ENCODE data around the gene TFIP11.
"Not testable (repeated sequence)": the region's sequence is repeated elsewhere in the genome, so short reads cannot be mapped to it uniquely, and the experiment has no call there.

TFIP11 gene

DNA sequence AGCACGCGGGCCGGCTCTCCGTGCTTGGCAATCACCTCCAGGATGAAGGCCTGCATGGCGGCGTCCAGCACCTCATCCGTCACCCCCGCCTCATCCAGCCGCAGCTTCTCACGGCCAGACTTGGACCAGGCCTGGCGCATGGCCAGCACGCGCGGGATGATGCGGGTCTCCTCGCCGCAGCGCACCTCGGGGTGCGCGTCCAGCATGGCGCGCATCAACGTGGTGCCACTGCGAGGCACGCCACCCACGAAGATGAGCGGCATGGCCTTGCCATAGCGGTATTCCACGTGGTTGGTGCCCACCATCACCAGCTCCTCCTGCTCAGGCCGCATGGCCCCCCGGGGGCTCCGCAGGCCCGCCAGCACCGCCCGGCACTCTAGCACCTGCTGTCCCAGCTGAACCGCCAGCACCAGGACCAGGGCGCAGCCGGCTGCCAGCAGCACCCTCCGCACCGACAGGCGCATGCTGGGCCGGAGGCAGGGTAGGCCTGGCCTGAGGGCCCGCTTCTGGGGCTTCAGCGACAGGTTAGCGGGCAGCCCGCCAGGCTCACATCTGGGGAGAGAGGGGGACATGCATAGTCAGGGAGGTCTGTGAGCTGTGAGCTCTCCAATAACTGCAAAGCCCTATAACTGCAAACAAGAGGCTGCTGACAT lies 29.0 kb upstream of the TFIP11 start:
- DNase-seq (ENCODE audit: low spot score) = no peak

DNA sequence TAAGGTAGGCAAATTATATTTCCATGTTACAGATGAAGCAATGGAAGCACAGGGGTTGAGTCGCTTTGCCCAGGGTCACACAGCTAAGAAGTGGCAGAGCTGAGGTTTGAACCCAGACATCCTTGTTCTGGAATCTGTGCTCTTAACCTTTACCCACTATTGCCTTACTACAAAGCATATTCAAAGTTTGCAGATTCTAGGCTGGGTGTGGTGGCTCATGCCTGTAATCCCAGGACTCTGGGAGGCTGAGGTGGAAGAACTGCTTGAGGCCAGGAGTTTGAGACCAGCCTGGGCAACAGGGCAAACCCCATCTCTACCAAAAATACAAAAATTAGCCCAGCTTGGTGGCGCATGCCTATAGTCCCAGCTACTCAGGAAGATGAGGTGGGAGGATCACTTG lies 27.8 kb upstream of the TFIP11 start:
- DNase-seq (ENCODE audit: low spot score) = no peak

DNA sequence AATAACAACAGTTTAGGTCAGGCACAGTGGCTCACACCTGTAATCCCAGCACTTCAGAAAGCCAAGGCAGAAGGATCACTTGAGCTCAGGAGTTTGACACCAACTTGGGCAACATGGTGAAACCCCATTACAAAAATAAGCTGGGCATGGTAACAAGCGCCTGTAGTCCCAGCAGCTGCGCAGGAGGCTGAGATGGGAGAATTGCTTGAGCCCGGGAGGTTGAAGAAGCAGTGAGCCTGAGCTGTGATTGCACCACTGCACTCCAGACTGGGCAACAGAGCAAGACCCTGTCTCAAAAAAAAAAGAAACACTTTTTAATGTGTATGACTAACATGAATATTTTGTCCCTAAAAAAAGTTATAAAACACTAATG lies 24.5 kb upstream of the TFIP11 start:
- DNase-seq (ENCODE audit: low spot score) = no peak

DNA sequence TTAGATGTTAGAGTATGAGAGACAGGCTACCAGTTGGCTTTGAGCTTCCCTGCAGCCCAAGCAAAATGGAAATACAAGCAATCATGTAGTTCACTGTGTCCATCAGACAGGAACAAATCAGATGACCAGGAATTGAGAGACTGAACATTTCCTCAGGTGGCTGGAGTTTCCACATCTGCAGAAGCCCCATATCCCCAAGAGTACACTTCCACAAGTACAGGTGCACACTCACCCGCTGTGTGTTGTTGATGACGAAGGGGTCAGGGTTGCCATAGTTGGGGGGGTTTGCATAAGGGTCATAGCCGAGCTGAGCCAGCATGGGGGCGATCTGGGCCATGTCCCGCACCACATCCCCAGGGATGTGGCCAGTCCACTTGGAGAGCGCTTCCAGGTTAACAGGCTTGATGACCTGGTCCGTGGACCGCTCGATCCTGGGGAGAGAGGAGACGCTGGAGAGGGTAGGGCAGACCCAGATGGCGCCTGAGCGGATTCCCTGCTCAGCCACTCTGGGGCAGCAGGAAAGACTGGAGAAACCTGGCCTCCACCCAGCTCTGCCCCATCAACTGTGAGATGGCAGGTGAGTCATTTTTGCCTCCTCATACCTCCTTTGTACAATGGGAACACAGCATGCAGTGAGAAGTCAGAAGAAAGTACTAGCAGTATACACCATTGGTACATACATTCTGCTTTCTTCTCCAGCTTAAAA lies 23.9 kb upstream of the TFIP11 start:
- no peak for DNase-seq (ENCODE audit: low spot score)

DNA sequence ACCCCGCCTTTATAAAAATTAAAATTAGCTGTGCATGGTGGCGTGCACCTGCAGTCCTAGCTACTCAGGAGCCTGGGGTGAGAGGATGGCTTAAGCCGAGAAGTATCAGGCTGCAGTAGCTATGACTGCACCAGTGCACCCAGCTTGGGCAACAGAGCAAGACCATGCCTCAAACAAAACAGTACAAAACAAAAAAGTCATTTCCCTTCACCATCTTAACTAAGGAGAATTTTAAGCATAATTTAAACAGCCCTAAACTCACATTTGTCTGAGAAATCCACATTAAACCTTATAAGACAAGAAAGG lies 23.3 kb upstream of the TFIP11 start:
- no peak for DNase-seq (ENCODE audit: low spot score)

DNA sequence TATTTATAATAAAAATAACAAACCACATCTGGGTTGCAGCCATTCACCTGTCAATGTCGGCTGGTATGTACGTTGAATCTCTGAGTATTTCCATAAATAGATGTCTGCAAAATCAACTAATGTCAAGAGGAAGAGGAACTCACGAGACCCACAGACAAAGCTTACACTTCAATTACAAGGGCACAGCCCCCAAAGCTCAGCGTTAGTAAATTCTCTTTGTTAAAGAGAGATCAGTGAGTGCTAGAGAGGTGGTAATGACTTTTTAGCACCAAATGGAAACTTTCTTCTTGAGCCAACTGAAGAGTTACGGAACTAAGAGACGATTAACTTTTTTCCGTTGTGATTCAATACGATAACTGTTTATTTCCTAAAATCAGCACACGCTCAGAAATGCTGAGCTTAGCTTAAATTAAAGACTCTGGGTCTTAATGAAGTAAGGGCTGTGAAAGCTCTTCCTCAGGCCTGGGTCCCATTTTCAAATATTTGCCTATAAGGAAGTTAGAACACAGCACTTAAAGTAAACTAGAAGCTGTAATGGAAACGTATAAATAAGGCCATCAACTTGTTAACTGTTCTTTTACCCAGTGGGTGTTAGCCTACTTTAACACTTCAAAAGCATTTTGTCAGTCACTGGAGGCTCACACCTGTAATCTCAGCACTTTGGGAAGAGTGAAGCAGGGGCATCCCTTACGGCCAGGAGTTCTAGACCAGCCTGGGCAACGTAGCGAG lies 22.8 kb upstream of the TFIP11 start:
- no peak for DNase-seq (ENCODE audit: low spot score)

DNA sequence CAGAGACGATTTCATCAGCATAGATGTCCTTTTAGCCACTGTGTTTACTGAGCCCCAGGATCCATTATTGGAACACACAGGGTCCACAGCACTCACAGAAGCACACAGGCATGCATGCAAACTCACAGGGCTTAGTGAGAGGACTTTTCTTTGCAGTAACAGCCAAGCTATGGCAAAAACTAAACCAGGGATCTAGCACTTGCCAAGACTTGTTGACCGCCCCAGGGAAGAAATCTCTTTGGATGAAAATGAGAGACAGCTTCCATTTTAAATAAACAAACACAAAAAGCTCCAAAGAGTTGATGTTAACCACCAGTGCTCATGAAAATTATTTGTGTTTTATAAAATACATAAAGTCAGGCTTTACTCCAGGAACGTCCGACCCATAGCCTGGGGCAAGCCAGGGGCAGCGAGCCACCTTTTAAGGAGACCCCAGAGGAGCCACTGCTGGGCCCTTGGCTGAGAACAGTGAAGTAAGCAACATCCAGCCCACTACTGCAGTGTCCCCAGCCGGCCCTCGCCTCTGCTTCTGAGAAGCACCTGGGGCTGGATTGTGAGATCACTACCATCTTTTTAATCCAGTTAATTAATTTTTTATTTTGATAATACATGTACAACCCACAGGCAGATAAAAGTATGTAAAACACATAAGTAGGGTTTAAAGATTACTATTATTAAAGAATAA lies 22.0 kb upstream of the TFIP11 start:
- no peak for DNase-seq (ENCODE audit: low spot score)

DNA sequence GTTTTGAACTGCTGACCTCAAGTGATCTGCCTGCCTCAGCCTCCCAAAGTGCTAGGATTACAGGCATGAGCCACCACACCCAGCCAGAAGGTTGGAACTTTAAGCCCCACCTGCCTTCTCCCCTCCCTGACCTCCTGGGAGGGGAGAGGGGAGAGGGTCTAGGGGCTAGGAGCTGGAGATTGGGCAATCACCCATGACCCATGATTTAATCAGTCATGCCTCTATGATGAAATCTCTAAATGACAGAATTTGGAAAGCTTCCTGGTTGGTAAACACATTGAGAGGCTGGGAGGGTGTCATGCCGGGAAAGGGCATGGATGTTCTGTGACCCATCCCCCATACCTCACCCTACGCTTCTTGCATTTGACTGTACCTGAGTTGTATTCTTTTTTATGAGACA lies 17.1 kb upstream of the TFIP11 start:
- no peak for DNase-seq (ENCODE audit: low spot score)

DNA sequence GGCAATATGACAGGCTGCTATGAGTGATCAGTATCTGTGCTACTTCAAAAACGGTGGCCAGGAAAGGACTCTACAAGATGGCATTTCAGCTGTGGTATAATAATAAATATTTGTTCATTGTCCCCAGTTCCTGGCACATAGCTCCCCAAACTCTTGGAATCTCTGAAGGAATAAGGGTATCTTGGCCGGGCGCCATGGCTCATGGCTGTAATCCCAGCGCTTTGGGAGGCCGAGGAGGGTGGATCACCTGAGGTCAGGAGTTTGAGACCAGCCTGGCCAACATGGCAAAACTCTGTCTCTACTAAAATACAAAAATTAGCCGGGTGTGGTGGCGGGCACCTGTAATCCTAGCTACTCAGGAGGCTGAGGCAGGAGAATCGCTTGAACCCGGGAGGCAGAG lies 16.2 kb upstream of the TFIP11 start:
- DNase-seq (ENCODE audit: low spot score) = not testable (repeated sequence)

DNA sequence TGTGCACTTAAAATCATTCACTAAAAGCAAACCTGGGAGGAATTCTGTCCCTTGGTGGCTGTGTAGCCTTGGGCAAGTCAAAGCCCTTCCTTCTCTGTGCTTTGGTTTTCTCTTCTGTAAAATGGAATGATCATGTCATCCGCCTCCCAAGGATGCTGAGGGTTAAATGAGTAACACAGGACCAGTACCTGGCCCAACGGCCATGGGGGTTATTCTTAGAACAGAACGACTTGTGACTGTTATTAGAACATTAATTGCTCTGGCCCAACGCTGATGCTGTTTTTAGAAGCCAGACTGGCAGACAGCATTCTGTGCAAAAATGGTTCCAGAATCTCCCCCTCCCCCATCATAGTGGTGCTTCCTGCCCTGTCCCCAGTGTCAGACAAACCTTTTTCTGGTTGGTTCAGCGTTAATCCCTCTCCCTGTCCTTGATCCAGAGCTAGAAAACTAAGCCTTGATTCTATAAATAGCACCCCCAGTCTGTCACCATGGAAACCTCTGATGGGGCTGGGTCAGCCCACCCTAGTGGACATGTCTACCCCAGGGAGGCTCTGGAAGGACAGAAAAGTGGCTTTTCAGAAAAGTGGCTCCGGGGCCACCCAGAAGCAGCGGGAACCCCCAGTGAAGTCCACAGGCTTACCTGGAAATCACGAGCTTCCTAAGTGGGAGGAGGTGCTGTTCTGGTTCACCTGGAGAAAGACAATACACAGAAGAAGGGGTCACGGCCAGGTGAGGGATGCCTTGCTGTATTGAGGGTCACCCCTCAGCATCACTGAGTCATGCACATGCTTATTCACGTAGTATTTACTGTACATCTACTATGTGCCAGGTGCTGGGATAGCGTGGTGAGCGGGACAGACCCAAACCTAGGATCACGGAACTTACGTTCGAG lies 15.5 kb upstream of the TFIP11 start:
- DNase-seq (ENCODE audit: low spot score) = no peak

DNA sequence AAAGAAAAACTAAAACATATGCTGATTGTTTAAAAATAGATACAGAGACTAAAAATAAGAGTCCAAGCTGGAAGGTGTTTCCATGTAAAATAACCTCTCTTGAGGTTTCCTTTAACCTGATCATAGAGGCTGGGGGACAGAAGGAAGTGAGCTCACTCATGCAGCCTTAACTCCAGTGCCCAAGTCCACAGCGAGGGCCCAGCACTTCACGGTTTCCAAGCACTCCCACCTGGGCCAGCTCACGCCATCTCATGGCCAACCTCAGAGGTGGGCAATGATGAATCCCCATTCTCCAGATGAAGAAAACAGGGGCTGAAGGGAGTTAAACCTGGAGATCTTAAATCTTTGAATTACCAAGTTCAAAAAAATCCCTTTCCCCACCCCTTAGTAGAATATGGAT lies 14.9 kb upstream of the TFIP11 start:
- no peak for DNase-seq (ENCODE audit: low spot score)

DNA sequence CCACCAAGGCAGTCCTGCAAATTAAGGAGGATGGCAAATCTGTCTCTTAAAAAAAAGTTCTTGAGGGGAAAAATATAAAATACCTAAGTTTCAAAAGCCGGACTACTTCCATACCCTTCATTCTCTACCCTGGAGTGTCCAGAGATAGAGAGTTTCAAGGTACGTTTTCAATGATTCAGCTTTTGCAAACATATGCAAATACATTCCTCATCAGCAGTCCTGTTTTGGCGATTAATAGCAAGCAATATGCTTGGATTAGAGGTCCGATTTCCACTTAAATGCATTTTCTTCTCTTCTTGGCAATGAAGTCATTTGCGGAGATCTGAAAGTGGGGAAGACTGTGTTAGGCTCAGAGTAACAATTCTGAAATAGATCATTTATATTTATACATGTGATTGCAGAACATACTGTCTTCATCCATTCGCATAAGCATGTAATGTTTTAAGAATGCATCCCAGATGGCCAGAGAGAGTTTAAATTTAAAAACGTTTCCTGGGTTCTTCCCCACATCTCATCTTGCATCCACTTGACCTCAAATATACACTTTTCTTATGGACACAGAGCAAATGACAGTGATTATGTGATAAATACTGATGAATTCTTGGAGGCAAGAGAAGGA lies 13.8 kb upstream of the TFIP11 start:
- DNase-seq (ENCODE audit: low spot score) = no peak

DNA sequence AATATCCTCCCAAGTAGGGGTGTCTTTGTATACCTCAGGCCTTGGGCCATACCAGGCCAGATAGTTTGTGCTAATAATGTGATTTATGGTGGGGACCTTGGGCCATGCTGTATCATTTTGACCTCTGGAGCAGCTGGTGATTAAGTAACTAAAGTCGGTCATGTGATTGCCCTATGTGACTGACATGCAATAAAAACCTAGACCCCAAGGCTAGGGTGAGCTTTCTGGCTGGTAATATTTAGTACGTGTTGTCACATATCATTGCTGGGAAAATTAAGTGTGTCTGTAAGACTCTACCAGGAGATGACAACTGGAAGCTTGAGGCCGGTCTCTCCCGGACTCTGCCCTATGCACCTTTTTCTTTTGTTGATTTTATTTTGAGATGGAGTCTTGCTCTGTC lies 12.6 kb upstream of the TFIP11 start:
- no peak for DNase-seq (ENCODE audit: low spot score)

DNA sequence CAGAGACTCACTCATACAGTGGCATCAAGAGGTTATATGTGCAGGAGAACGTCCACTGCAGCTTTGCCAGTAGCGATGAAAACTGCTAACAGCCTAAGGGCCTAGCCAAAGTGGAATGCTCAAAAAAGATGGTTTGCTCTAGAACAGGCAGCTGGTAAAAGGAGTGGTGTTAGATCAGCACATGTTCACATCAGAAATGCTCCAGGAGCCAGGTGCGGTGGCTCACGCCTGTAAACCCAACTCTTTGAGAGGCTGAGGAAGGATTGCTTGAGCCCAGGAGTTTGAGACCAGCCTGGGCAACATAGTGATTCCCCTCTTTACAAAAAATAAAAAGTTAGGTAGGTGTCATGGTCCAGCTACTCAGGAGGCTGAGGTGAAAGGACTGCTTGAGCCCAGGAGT lies 10.3 kb upstream of the TFIP11 start:
- no peak for DNase-seq (ENCODE audit: low spot score)

DNA sequence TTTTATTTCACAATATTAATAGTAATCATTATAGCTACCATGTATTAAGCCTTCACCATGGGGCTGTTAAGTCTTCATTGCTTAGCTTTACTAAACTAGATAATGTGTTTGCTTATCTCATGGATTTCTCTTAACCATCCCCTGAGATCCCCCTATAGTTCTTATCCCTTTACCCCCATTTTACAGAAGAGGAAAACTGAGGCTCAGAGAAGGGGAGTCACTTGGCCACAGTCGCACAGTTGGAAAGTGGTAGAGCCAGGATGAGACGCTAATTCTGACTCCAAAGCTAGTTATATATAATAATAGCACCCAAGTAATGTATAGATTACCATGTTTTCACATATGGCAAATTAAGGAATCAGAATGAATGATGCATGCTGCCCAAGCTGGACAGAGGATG lies 9.7 kb upstream of the TFIP11 start:
- DNase-seq (ENCODE audit: low spot score) = no peak

DNA sequence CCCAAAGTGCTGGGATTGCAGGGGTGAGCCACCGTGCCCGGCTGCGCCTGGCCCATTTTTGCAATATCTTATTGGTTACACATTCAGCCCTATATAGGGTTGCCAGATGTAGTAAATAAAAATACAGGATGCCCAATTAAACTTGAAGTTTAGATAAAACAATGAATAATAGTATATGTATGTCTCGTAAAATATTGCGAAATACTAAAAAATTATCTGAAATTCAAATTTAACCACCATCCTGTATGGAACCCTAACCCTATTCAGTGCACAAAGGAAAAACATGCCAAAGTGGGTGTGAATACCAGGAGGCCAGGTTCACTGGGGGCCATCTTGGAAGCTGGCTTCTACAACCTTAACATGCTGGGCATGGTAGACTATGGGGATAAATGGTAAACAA lies 5.2 kb upstream of the TFIP11 start:
- DNase-seq (ENCODE audit: low spot score) = no peak

DNA sequence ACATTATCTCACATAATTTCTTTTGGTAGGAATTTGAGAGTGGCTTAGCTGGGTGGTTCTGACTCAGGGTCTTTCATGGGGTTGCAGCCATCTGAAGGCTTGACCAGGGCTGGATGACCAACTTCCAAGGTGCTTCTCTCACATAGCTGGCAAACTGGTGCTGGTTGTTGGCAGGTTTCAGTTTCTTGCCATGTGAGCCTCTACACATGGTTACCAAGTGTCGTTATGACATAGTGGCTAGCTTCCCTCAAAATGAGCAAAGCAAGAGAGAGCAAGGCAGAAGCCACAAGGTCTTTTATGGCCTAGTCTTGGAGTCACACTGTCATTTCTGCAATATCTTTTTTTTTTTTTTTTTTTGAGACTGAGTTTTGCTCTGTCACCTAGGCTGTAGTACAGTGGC lies 4.2 kb upstream of the TFIP11 start:
- no peak for DNase-seq (ENCODE audit: low spot score)

DNA sequence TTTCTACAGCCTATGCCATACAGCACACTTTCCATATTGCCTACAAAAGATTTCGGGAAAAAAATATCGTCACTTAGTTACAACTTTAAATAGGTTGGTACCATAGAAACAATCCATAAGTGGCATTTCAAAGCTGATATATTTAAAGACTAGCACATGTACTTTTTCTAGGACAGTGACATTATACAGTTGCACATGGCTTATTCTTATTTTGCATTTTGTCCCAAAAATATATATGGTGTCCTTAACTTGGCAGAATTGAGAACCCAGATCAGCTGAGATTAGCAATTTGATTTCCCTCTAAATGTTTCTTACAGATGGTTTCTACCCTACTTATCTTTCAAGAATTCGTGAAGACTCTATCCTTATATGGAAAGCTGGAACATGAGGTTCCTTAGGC lies 3.7 kb upstream of the TFIP11 start:
- DNase-seq (ENCODE audit: low spot score) = no peak

DNA sequence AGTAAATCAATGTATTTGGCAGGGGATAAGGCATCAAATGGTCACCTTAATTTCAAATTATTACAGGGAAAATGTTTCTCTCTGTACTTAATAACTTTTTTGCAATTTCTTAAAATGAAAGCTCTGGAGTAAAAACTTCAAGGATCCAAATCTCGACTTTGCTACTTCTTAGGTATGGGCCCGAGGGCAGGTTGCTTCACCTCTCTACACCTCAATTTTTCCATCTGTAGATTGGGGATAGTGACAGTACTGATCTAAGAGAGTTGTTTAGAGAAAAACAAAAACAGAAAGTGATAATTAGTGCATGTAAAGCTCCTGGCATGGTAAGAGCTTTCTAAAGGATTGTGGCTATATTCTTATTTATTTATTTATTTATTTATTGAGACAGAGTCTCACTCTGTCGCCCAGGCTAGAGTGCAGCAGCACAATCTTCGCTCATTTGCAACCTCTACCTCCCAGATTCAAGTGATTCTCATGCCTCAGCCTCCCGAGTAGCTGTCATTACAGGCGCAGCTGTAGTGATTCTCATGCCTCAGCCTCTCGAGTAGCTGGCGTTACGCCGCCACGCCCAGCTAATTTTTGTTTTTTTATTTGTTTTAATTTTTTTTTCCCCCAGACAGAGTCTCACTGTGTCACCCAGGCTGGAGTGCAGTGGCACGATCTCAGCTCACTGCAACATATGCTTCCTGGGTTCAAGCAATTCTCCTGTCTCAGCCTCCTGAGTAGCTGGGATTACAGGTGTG lies 2.3 kb upstream of the TFIP11 start:
- DNase-seq (ENCODE audit: low spot score) = no peak

DNA sequence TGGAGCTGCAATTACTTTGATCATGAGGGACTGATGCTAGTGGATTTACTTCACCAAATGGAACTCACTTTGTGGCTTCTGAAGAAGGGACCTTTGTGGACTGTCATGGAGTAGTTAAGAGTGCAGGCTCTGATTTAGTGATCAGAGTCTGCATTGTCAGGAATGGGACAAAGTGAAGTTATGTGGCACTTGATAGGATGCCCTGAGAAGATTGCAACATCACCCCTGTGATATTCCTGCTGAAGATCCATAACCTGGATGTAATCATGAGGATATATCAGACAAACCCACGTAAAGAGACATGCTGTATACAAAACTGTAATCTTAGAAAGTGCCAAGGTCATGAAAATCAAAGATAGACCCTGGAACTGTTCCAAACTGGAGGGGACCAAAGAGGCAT lies 1.6 kb upstream of the TFIP11 start:
- no peak for DNase-seq (ENCODE audit: low spot score)

DNA sequence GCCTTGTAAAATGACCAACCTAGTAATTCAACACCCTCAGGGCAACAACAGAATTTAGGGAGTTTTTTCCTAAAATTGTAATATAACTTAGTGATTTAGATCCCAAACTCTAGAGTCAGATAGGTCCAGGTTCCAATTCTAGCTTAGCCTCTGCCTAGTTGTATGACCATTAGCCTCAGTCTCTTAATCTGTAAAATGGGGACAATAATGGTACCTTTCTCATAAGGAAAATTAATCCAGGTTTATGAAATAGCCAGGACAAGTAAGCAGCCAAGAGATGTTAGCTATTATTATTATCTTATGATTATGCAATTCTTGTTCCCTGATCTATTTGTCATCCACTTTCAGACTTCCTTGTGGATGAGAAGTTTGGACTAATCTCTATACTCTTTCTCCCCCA lies 4.1 kb downstream of the TFIP11 start:
- DNase-seq (ENCODE audit: low spot score) = no peak
